HEK293T (cell line): ENCODE data around the gene STAB2.

Experiments
- CTCF ChIA-PET: fragments of 350-600 bp; formaldehyde crosslinking; extraction: SDS; loops from one replicate; lab custom pipeline; 2021; ENCODE audit warnings: antibody characterized with exemption, inconsistent platforms; lab: Yijun Ruan, JAX
- POLR2A ChIA-PET: fragments of 350-600 bp; formaldehyde crosslinking; extraction: SDS; loops from one replicate; lab custom pipeline; 2020; ENCODE audit warnings: antibody characterized with exemption, inconsistent platforms; lab: Yijun Ruan, JAX
- DNase-seq: peaks from one replicate; pipeline ENCODE4 v3.0.0; 2012; ENCODE audit warnings: mixed read lengths; ENCODE audit errors: extremely low spot score
- ARNT ChIP-seq: fragments of 450-650 bp; IDR thresholded peaks from 2 replicates; pipeline ENCODE4 v1.6.1; 2017; ENCODE audit warnings: mild to moderate bottlenecking
- BHLHE40 ChIP-seq: fragments of 450-650 bp; IDR thresholded peaks from 2 replicates; pipeline ENCODE4 v1.6.1; 2016; ENCODE audit warnings: mild to moderate bottlenecking, moderate library complexity, borderline replicate concordance
- CTBP1 ChIP-seq: fragments of 450-650 bp; IDR thresholded peaks from 2 replicates; pipeline ENCODE4 v1.6.1; 2016; ENCODE audit warnings: borderline replicate concordance
- ELF4 ChIP-seq: fragments of 450-650 bp; IDR thresholded peaks from 2 replicates; pipeline ENCODE4 v1.6.1; 2017; ENCODE audit warnings: antibody characterized with exemption
- FOXA1 ChIP-seq: fragments of 450-650 bp; IDR thresholded peaks from 2 replicates; pipeline ENCODE4 v1.6.1; 2016; ENCODE audit warnings: mild to moderate bottlenecking
- FOXK2 ChIP-seq: fragments of 450-650 bp; IDR thresholded peaks from 2 replicates; pipeline ENCODE4 v1.6.1; 2016; ENCODE audit warnings: mild to moderate bottlenecking
- FOXM1 ChIP-seq: fragments of 450-650 bp; IDR thresholded peaks from 2 replicates; pipeline ENCODE4 v1.6.1; 2017; ENCODE audit warnings: mild to moderate bottlenecking, borderline replicate concordance
- HDGF ChIP-seq: fragments of 450-650 bp; IDR thresholded peaks from 2 replicates; pipeline ENCODE4 v1.6.1; 2017; ENCODE audit warnings: antibody characterized with exemption, borderline replicate concordance
- L3MBTL2 ChIP-seq: fragments of 450-650 bp; conservative IDR thresholded peaks from 2 replicates; pipeline ENCODE4 v1.6.1; 2016; ENCODE audit warnings: mild to moderate bottlenecking
- LEF1 ChIP-seq: fragments of 450-650 bp; IDR thresholded peaks from 2 replicates; pipeline ENCODE4 v1.6.1; 2017; ENCODE audit warnings: mild to moderate bottlenecking, borderline replicate concordance
- NFRKB ChIP-seq: fragments of 450-650 bp; IDR thresholded peaks from 2 replicates; pipeline ENCODE4 v1.6.1; 2016; ENCODE audit warnings: mild to moderate bottlenecking, moderate library complexity
- PKNOX1 ChIP-seq: fragments of 450-650 bp; IDR thresholded peaks from 2 replicates; pipeline ENCODE4 v1.6.1; 2016
- SP1 ChIP-seq: fragments of 450-650 bp; IDR thresholded peaks from 2 replicates; pipeline ENCODE4 v1.6.1; 2017
- SUZ12 ChIP-seq: fragments of 450-650 bp; IDR thresholded peaks from 2 replicates; pipeline ENCODE4 v1.6.1; 2016; ENCODE audit warnings: mild to moderate bottlenecking
- TARDBP ChIP-seq: fragments of 450-650 bp; IDR thresholded peaks from 2 replicates; pipeline ENCODE4 v1.6.1; 2016
- ZNF384 ChIP-seq: fragments of 450-650 bp; IDR thresholded peaks from 2 replicates; pipeline ENCODE4 v1.6.1; 2016

STAB2 gene

DNA sequence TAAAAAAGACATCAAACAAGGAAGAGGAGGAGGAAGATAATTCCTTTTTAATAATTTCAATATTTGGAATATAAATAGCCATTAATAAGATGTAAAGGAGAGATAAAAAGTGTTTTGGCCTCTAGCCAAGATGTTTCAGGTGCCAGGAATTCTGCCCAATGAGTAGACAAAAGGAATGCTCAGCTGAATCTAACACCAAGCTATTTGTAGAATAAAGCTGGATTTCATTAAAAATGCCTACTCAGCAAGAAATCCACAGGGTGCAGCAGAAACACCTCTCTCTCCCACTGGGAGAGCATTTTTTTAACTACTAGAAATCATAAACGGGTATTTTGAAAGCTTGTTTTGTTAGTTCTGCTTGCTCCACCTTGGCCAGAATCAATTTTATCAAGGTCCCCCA, 4.1 kb upstream of the STAB2 start:
- no peak for DNase-seq
- ChIA-PET CTCF (interaction anchor here (1.1 kb wide), 1 partner anchor 50 kb away, joined by 8 read pairs; no protein-coding TSS in a partner anchor), POLR2A (no interaction called here)
- no peak for TF ChIP-seq NFRKB
- TF ChIP-seq TARDBP, result no peak
- no peak for TF ChIP-seq LEF1

DNA sequence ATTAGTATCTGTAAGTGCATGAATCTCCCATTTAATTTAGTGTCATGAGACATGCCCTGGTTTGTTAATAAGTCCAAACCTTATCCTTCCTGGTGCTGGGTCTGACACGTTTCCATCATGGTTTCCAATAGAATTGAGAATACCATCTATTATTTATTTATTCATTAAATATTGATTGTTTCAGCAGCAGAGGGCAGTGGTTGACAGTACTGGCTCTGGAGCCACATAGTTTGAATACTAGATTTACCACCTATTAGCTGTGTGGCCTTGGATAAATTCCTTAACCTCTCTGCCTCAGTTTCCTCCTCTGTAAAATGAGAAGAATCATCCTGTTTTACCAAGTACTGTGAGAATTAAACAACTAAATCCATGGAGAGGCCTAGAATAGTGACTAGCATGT, 941 bp upstream of the STAB2 start:
- ChIA-PET CTCF (interaction anchor here (0.6 kb wide), 1 partner anchor 840 kb away, joined by 3 read pairs; no protein-coding TSS in a partner anchor), POLR2A (no interaction called here)
- no peak for DNase-seq
- TF ChIP-seq ARNT (no peak), SUZ12 (no peak), CTBP1 (no peak), LEF1 (no peak), FOXA1 (no peak), ZNF384 (no peak), SP1 (no peak), PKNOX1 (no peak), NFRKB (no peak), FOXK2 (no peak), FOXM1 (no peak), ELF4 (no peak), BHLHE40 (no peak), TARDBP (no peak), HDGF (no peak), L3MBTL2 (no peak)

DNA sequence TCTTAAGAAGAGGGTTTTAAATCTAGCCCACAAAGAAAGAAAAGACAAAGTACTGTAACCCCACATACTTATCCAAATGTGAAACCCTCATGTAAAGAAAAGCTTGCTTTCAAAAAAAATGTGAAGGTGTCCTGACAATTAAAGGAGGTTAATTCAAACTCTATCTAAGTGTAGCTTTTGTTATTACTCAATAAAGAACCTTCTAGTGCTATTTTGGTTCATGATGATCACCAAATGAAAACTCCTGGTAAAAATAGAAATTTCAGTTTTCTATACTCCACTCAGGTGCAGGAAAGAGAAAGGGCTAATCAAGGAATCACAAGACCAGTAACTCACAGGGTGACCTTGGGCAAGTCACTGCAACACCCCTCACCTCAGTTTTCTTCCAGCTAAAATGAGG, 1.6 kb downstream of the STAB2 start:
- TF ChIP-seq TARDBP (no peak), PKNOX1 (no peak), SP1 (no peak), FOXA1 (no peak), FOXK2 (no peak), ARNT (no peak), SUZ12 (no peak), ZNF384 (no peak), ELF4 (no peak)
- ChIA-PET POLR2A (no interaction called here), CTCF (interaction anchor here (1.0 kb wide), 1 partner anchor 44 kb away, joined by 5 read pairs; no protein-coding TSS in a partner anchor)
- no peak for DNase-seq

- ChIA-PET CTCF (no interaction called here), POLR2A (no interaction called here)
- no peak for DNase-seq
- TF ChIP-seq SUZ12 (no peak), FOXK2 (no peak), HDGF (no peak), L3MBTL2 (no peak), TARDBP (no peak), ELF4 (no peak), ZNF384 (no peak), LEF1 (no peak)
These were observed 2.4 kb downstream of the STAB2 start for GRCh38 chr12:103589517-103589916.

DNA sequence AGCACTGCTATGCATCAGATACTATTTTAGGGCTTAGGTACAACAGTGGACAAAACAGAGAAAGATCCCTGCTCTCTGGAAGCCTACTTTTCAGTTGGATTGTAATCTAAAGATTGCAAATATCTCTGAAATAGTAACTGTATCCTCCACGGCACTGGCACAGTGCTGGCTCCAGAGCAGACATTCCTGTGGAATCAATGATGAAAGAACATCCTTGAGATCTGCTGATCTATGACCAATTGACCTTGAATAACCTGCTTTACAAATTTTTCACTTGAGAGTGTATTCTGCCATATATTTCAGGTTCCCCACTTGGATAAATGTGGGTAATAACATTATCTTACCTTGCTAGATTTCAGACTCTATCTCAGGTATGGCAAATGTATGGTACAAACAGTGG, 3.2 kb downstream of the STAB2 start:
- no peak for DNase-seq
- POLR2A ChIA-PET, result no interaction called here
- no peak for TF ChIP-seq TARDBP
- TF ChIP-seq BHLHE40, result no peak
- TF ChIP-seq FOXK2, result no peak
- TF ChIP-seq SP1, result no peak
- TF ChIP-seq PKNOX1, result no peak
- no peak for TF ChIP-seq ARNT
- TF ChIP-seq FOXM1, result no peak
- TF ChIP-seq NFRKB, result no peak
- TF ChIP-seq CTBP1, result no peak
- no peak for TF ChIP-seq ELF4
- no peak for TF ChIP-seq LEF1
- no peak for TF ChIP-seq HDGF
- TF ChIP-seq ZNF384, result no peak
- TF ChIP-seq FOXA1, result no peak
- CTCF ChIA-PET, result no interaction called here

- CTCF ChIA-PET, result no interaction called here
- no peak for DNase-seq
- POLR2A ChIA-PET, result no interaction called here
- no peak for TF ChIP-seq TARDBP
- no peak for TF ChIP-seq L3MBTL2
- TF ChIP-seq BHLHE40, result no peak
- no peak for TF ChIP-seq FOXA1
- no peak for TF ChIP-seq ZNF384
- TF ChIP-seq SP1, result no peak
- no peak for TF ChIP-seq NFRKB
- TF ChIP-seq ELF4, result no peak
- no peak for TF ChIP-seq FOXK2
- no peak for TF ChIP-seq CTBP1
- TF ChIP-seq ARNT, result no peak
- TF ChIP-seq PKNOX1, result no peak
- no peak for TF ChIP-seq SUZ12
- TF ChIP-seq LEF1, result no peak
- no peak for TF ChIP-seq FOXM1
- no peak for TF ChIP-seq HDGF
These were observed 9.9 kb downstream of the STAB2 start for GRCh38 chr12:103596981-103597380.
